HEK293T (cell line): ENCODE results near the gene APOBEC2.

Experiments used
- ARNT ChIP-seq: fragments of 450-650 bp; IDR thresholded peaks from 2 replicates; pipeline ENCODE4 v1.6.1; 2017; ENCODE audit warnings: mild to moderate bottlenecking
- BHLHE40 ChIP-seq: fragments of 450-650 bp; IDR thresholded peaks from 2 replicates; pipeline ENCODE4 v1.6.1; 2016; ENCODE audit warnings: mild to moderate bottlenecking, moderate library complexity, borderline replicate concordance
- FOXA1 ChIP-seq: fragments of 450-650 bp; IDR thresholded peaks from 2 replicates; pipeline ENCODE4 v1.6.1; 2016; ENCODE audit warnings: mild to moderate bottlenecking
- L3MBTL2 ChIP-seq: fragments of 450-650 bp; conservative IDR thresholded peaks from 2 replicates; pipeline ENCODE4 v1.6.1; 2016; ENCODE audit warnings: mild to moderate bottlenecking
- SP1 ChIP-seq: fragments of 450-650 bp; IDR thresholded peaks from 2 replicates; pipeline ENCODE4 v1.6.1; 2017
- TARDBP ChIP-seq: fragments of 450-650 bp; IDR thresholded peaks from 2 replicates; pipeline ENCODE4 v1.6.1; 2016

DNA sequence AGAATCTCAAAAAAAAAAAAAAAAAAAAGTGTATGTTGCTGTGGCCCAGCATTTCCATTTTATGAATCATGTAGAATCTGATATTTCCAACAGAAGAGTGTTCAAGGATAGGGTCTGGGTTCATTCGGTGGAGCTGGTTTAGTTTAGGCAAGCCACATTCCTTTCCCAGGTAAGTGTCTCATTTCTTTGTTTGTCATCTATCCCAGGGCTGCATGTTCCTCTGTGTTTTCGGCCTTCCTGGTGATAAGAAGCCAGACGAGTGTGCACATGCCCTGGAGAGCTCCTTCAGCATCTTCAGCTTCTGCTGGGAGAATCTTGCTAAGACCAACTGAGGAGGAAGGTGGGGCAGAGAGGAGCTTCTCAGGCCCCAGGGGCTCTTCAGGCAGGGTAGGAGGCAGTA is 58.0 kb downstream of the APOBEC2 start:
- TF ChIP-seq ARNT (no peak), SP1 (no peak), FOXA1 (no peak), TARDBP (no peak), L3MBTL2 (no peak), BHLHE40 (no peak)
